GM23338 (cell line): ENCODE measurements around the gene VSX1. TPM values are rescaled to one million over a fixed set of nuclear protein-coding genes. Genes with fewer than 3 reads are reported as not detected.

Experiments
- ATAC-seq: fragments of 200-7000 bp; cut with Tn5 transposase; 3 replicates; pipeline ENCODE4 v1.9.1; 2020
- DNase-seq: peaks from one replicate; pipeline ENCODE4 v3.0.0-alpha.2; 2015; ENCODE audit warnings: low spot score
- H2AFZ ChIP-seq: fragments of 200-600 bp; sonication (generic); 2 replicates; pipeline ENCODE4 v1.8.0; 2016; ENCODE audit warnings: antibody characterized with exemption, mild to moderate bottlenecking, moderate library complexity
- H3F3A ChIP-seq: fragments of 200-600 bp; sonication (generic); replicated peaks from 2 replicates; pipeline ENCODE4 v1.8.0; 2017; ENCODE audit warnings: antibody characterized with exemption, mixed run types, low read depth
- H3K27ac ChIP-seq: fragments of 200-600 bp; sonication (generic); 2 replicates; pipeline ENCODE4 v1.6.1; 2016; ENCODE audit warnings: low read depth
- H3K27me3 ChIP-seq: fragments of 200-600 bp; sonication (generic); 2 replicates; pipeline ENCODE4 v1.8.0; 2016; ENCODE audit warnings: mild to moderate bottlenecking, mixed run types, moderate library complexity; ENCODE audit not compliant: insufficient read depth
- H3K36me3 ChIP-seq: fragments of 200-600 bp; sonication (generic); 2 replicates; pipeline ENCODE4 v1.8.0; 2016; ENCODE audit warnings: mild to moderate bottlenecking; ENCODE audit not compliant: insufficient read depth
- H3K4me1 ChIP-seq: fragments of 200-600 bp; sonication (generic); 2 replicates; pipeline ENCODE4 v1.8.0; 2016; ENCODE audit warnings: mild to moderate bottlenecking, moderate library complexity; ENCODE audit not compliant: insufficient read depth
- H3K4me2 ChIP-seq: fragments of 200-600 bp; sonication (generic); 2 replicates; pipeline ENCODE4 v1.7.1; 2017; ENCODE audit warnings: mixed run types
- H3K4me3 ChIP-seq: fragments of 200-600 bp; sonication (generic); 2 replicates; pipeline ENCODE4 v1.6.1; 2016; ENCODE audit warnings: mixed run types
- H3K79me2 ChIP-seq: fragments of 200-600 bp; sonication (generic); replicated peaks from 2 replicates; pipeline ENCODE4 v1.8.0; 2017; ENCODE audit warnings: mild to moderate bottlenecking; ENCODE audit not compliant: insufficient read depth
- H3K9me2 ChIP-seq: fragments of 200-600 bp; sonication (generic); 2 replicates; pipeline ENCODE4 v1.8.0; 2017; ENCODE audit not compliant: insufficient read depth
- H4K20me1 ChIP-seq: fragments of 200-600 bp; sonication (generic); replicated peaks from 2 replicates; pipeline ENCODE4 v1.8.0; 2017; ENCODE audit warnings: mild to moderate bottlenecking; ENCODE audit not compliant: insufficient read depth
- H3K27ac Mint-ChIP-seq: 2 replicates; pipeline ENCODE4 v1.8.0; 2020; ENCODE audit warnings: inconsistent platforms, mild to moderate bottlenecking, moderate library complexity, mixed read lengths
- H3K27me3 Mint-ChIP-seq: 3 replicates; pipeline ENCODE4 v1.8.0; 2022; ENCODE audit warnings: low read depth, mild to moderate bottlenecking, moderate library complexity, mixed read lengths, inconsistent platforms; ENCODE audit not compliant: insufficient read depth, poor library complexity
- H3K36me3 Mint-ChIP-seq: 3 replicates; pipeline ENCODE4 v1.8.0; 2021; ENCODE audit warnings: low read depth, mild to moderate bottlenecking, inconsistent platforms, moderate library complexity, mixed read lengths
- H3K4me1 Mint-ChIP-seq: 3 replicates; pipeline ENCODE4 v1.8.0; 2020; ENCODE audit warnings: mild to moderate bottlenecking, inconsistent platforms, mixed read lengths
- H3K4me3 Mint-ChIP-seq: 3 replicates; pipeline ENCODE4 v1.8.0; 2021; ENCODE audit warnings: moderate library complexity, mild to moderate bottlenecking, inconsistent platforms, mixed read lengths
- H3K9me3 Mint-ChIP-seq: 3 replicates; pipeline ENCODE4 v1.8.0; 2020; ENCODE audit warnings: moderate library complexity, mild to moderate bottlenecking, inconsistent platforms, mixed read lengths
- CREB1 ChIP-seq: fragments of 250-450 bp; sonication (Bioruptor Pico); IDR thresholded peaks from 2 replicates; pipeline ENCODE4 v1.5.0; 2020; ENCODE audit warnings: low read depth, mild to moderate bottlenecking, moderate library complexity
- CTCF ChIP-seq, 2 experiments: fragments of 200-600 bp in 1 of 2; sonication (generic) in 1 of 2; conservative IDR thresholded peaks; 2 replicates each; pipeline versions ENCODE4 v1.5.1 to v1.6.1; 2016 to 2017; ENCODE audit warnings: antibody characterized with exemption in 2 of 2, low read depth in 2 of 2, mild to moderate bottlenecking in 2 of 2, moderate library complexity in 1 of 2
- ETS1 ChIP-seq: IDR thresholded peaks from 2 replicates; pipeline ENCODE4 v1.6.1; 2016; ENCODE audit warnings: antibody characterized with exemption
- EZH2 ChIP-seq: fragments of 200-600 bp; sonication (generic); IDR thresholded peaks from one replicate; pipeline ENCODE4 v1.8.0; 2017; ENCODE audit warnings: antibody characterized with exemption, mild to moderate bottlenecking, low read depth; ENCODE audit not compliant: unreplicated experiment
- EZH2phosphoT487 ChIP-seq: fragments of 200-600 bp; sonication (generic); IDR thresholded peaks from one replicate; pipeline ENCODE4 v1.8.1; 2018; ENCODE audit warnings: antibody characterized with exemption; ENCODE audit not compliant: unreplicated experiment
- NANOG ChIP-seq: IDR thresholded peaks from 2 replicates; pipeline ENCODE4 v1.6.1; 2016; ENCODE audit warnings: antibody characterized with exemption, borderline replicate concordance
- POLR2AphosphoS5 ChIP-seq: IDR thresholded peaks from 2 replicates; pipeline ENCODE4 v1.6.1; 2016; ENCODE audit warnings: antibody characterized with exemption, low read depth
- STAT1 ChIP-seq: IDR thresholded peaks from one replicate; pipeline ENCODE4 v1.6.1; 2016; ENCODE audit warnings: antibody characterized with exemption; ENCODE audit not compliant: unreplicated experiment
- ZNF462 ChIP-seq: fragments of 250-450 bp; sonication (Bioruptor Pico); IDR thresholded peaks from 2 replicates; pipeline ENCODE4 v1.5.0; 2020; ENCODE audit warnings: mild to moderate bottlenecking, moderate library complexity
- polyA plus RNA-seq: library from polyadenylated mRNA; unstranded; fragments of >200 nt; fragmentation: Nextera tagmentation; extraction: Ambion mirVana; gene quantifications from 2 replicates; pipeline ENCODE4 v1.2.1, GENCODE V29; 2016
- total RNA-seq: library from RNA; depleted of rRNA; stranded (reverse); fragments of >200 nt; shearing (Covaris generic); gene quantifications from 2 replicates; pipeline ENCODE4 v1.2.3, GENCODE V29; 2014

VSX1 gene
- total and polyA plus RNA-seq, 2 experiments from 2014 or later = 0.73 TPM; not detected in 1

- no peak for TF ChIP-seq EZH2phosphoT487
- TF ChIP-seq EZH2 = no peak
- TF ChIP-seq NANOG = no peak
- no peak for TF ChIP-seq CREB1 (CRISPR knock-in tag)
- TF ChIP-seq POLR2AphosphoS5 = no peak
- no peak for TF ChIP-seq ZNF462 (CRISPR knock-in tag)
Measured at GRCh38 chr20:25127761-25128537, 46.0 kb upstream of the VSX1 start (continued).

GRCh38 chr20:25126204-25127029 lies 44.5 kb upstream of the VSX1 start:
- H4K20me1 ChIP-seq = no peaks in the 10 kb centered on the region
- Mint-ChIP-seq H3K9me3 (no peaks in the 10 kb centered on the region), H3K4me1 (no peaks in the 10 kb centered on the region), H3K4me3 (no peak overlapping the region), H3K27ac (no peak overlapping the region), H3K27me3 (no peaks in the 10 kb centered on the region), H3K36me3 (no peaks in the 10 kb centered on the region)
- no peaks in the 10 kb centered on the region for H3F3A ChIP-seq
- H3K4me3 ChIP-seq = no peak overlapping the region
- ATAC-seq (no peak), DNase-seq (no peak)
- H3K27ac ChIP-seq = no peak overlapping the region
- no peaks in the 10 kb centered on the region for H3K36me3 ChIP-seq
- H3K9me2 ChIP-seq = no peaks in the 10 kb centered on the region
- H2AFZ ChIP-seq = no peak overlapping the region
- no peaks in the 10 kb centered on the region for H3K79me2 ChIP-seq
- H3K4me1 ChIP-seq = no peaks in the 10 kb centered on the region
- no peaks in the 10 kb centered on the region for H3K27me3 ChIP-seq
- H3K4me2 ChIP-seq = no peak overlapping the region
- no peak for TF ChIP-seq POLR2AphosphoS5
- no peak for TF ChIP-seq EZH2phosphoT487
- TF ChIP-seq NANOG = no peak
- TF ChIP-seq CTCF (conservative IDR thresholded peaks at IDR 0.05; ENCODE audit: low read depth in 2 of 2) = no peak
- TF ChIP-seq ETS1 = no peak
- TF ChIP-seq CREB1 (CRISPR knock-in tag) = no peak
- TF ChIP-seq STAT1 = no peak
